ENCODE measurements around the gene PCDHGA12. TPM values are rescaled to one million over a fixed set of nuclear protein-coding genes. Genes with fewer than 3 reads are reported as not detected.
A peak's percentile ranks its signal among the peaks of the same experiment; 100 is the strongest.

The PCDHGA12 gene
- 9.3 and 10.2 TPM in 2 replicates for total RNA-seq (2013; cell fraction: nucleolus; rRNA removed)
- total RNA-seq (2014; rRNA removed) (0.38 and 0.79 TPM in 2 replicates), total RNA-seq (2014; rRNA removed; fragmentation: Illumina TruSeq; extraction: Trizol) (0.40 and 0.46 TPM in 2 replicates), total RNA-seq (2021) (0.46 and 0.72 TPM in 2 replicates), polyA plus RNA-seq (2011; rRNA removed) (0.04 TPM in 2 replicates), polyA plus RNA-seq (2014; fragmentation: Illumina TruSeq; extraction: Trizol) (0.11 and 0.18 TPM in 2 replicates), polyA plus RNA-seq (2014; fragmentation: Nextera tagmentation; extraction: Ambion mirVana) (not detected), polyA plus RNA-seq (2014; rRNA removed) (0.28 and 0.32 TPM in 2 replicates), polyA plus RNA-seq (2016; fragmentation: Nextera tagmentation; extraction: Ambion mirVana) (under 1 TPM; 0.16 to 0.48 TPM), polyA minus RNA-seq (2011; rRNA and poly(A)+ RNA removed) (0.46 and 0.66 TPM in 2 replicates), Bru-seq, nascent RNA (percentile 46 among the genes with signal in this experiment), BruChase-seq, experiment 1, labeled RNA remaining after a 6-hour chase (percentile 50 among the genes with signal in this experiment), BruChase-seq, experiment 2, labeled RNA remaining after a 2-hour chase (percentile 53 among the genes with signal in this experiment)
- polyA plus RNA-seq (2011; ENCODE audit: low read depth), result 0.17 TPM
- 0.07 and 0.10 TPM in 2 replicates for polyA plus RNA-seq (2011; cell fraction: cytosol; rRNA removed)
- polyA plus RNA-seq (2011; cell fraction: nucleus; rRNA removed), result 0.69 and 0.70 TPM in 2 replicates
- polyA plus RNA-seq (2012), result 0.26 and 0.36 TPM in 2 replicates
- polyA minus RNA-seq (2011; cell fraction: cytosol; rRNA and poly(A)+ RNA removed), result not detected in 2 replicates
- polyA minus RNA-seq (2011; cell fraction: nucleus; rRNA and poly(A)+ RNA removed), result 0.48 and 0.86 TPM in 2 replicates
- long read RNA-seq, experiment 1, result 0 reads
- long read RNA-seq, experiment 2, result 0 reads

DNA sequence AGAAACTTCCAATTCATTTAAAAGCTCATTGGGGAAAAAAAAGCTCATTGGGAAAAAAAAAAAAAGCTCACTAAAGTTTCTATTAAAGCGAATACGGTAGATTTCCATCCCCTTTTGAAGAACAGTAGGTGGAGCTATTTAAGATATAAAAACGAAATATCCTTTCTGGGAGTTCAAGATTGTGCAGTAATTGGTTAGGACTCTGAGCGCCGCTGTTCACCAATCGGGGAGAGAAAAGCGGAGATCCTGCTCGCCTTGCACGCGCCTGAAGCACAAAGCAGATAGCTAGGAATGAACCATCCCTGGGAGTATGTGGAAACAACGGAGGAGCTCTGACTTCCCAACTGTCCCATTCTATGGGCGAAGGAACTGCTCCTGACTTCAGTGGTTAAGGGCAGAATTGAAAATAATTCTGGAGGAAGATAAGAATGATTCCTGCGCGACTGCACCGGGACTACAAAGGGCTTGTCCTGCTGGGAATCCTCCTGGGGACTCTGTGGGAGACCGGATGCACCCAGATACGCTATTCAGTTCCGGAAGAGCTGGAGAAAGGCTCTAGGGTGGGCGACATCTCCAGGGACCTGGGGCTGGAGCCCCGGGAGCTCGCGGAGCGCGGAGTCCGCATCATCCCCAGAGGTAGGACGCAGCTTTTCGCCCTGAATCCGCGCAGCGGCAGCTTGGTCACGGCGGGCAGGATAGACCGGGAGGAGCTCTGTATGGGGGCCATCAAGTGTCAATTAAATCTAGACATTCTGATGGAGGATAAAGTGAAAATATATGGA is at the start of gene PCDHGA12:
PCDHGA12 (plus strand) TSS at position 176 of the 782 bp plus-strand sequence; CDS start at position 429, 253 bp downstream.
- peak; percentile 96 for ATAC-seq
- SMC1A ChIA-PET (ENCODE audit: uncharacterized antibody, unreplicated experiment), result interaction anchor here (0.5 to 2.8 kb wide), 23 partner anchors 8 to 133 kb away, joined by 3 to 20 read pairs (median 4); partner anchors contain the start of genes PCDHGA11, PCDHGB3, PCDHGB7 and PCDHGC3
- BruUV-seq (replicated peaks), result TSS peak; percentile 69

More for the DNA sequence above, at the start of gene PCDHGA12:
- intact Hi-C loops (cut with micrococcal nuclease; ENCODE audit: unreplicated experiment), result loop anchor here (1.0 kb wide), 2 partner anchors 82 to 94 kb away; no protein-coding TSS in a partner anchor
- Histone ChIP-seq H3K4me1 (ENCODE audit: control insufficient read depth, insufficient read depth, low read length) (no peaks in the 10 kb centered on the region; the same call in 1 of the 2 replicates), H3K27ac (ENCODE audit: control insufficient read depth, insufficient read depth) (no peak within 1 kb of the TSS), H3K4me2 (ENCODE audit: control insufficient read depth, insufficient read depth) (peak within 1 kb of the TSS; percentile 43), H3K79me2 (ENCODE audit: control insufficient read depth, insufficient read depth, low read length) (no peaks in the 10 kb centered on the region), H3K36me3 (ENCODE audit: control insufficient read depth in 2 of 2, insufficient read depth in 2 of 2, low read length in 1 of 2) (no peaks in the 10 kb centered on the region), H3K27me3 (replicated peaks in 1 of 2; ENCODE audit: control insufficient read depth in 2 of 2, insufficient read depth in 2 of 2, low read length in 1 of 2) (no peaks in the 10 kb centered on the region), H3K9ac (ENCODE audit: control insufficient read depth, insufficient read depth, low read length) (no peak within 1 kb of the TSS), H2AFZ (ENCODE audit: control insufficient read depth, low read depth, low read length) (peak within 1 kb of the TSS; percentile 81), H3K9me3 (replicated peaks; ENCODE audit: control insufficient read depth, insufficient read depth, low read length) (peaks cover 18% of the 10 kb centered on the region; the same call in 2 of the 3 replicates), H4K20me1 (ENCODE audit: control insufficient read depth, insufficient read depth) (no peaks in the 10 kb centered on the region), H3K4me3 (peak within 1 kb of the TSS; percentile 22; the same call in 1 of the 2 replicates)
- DNase-seq (ENCODE audit: low read depth, low spot score) (peak; percentile 37), FAIRE-seq (peak; percentile 94)
- in situ Hi-C loops (cut with MboI), result no loop called here
- CTCF ChIA-PET, result interaction anchor here (0.5 to 4.2 kb wide), 36 partner anchors 9 to 230 kb away, joined by 3 to 61 read pairs (median 6); partner anchors contain the start of genes PCDHGA10, PCDHGA11, PCDHGB3 and PCDHGB6
- POLR2A ChIA-PET, result interaction anchor here (0.8 kb wide), 1 partner anchor 95 kb away, joined by 3 read pairs; no protein-coding TSS in a partner anchor
- RAD21 ChIA-PET (ENCODE audit: unreplicated experiment), result interaction anchor here (1.0 to 1.9 kb wide), 13 partner anchors 8 to 167 kb away, joined by 3 to 21 read pairs (median 8); partner anchors contain the start of genes PCDHGA10, PCDHGA11, PCDHGB3 and PCDHGC5
- WGBS (ENCODE audit: insufficient coverage, insufficient replicate concordance, low lambda C conversion rate, missing lambda C conversion rate), result 33% methylated on average over 31 of the region's 33 CpGs
- 0 out of 2 replicates have a peak, but pooled peaks have one; percentile 14 for TF ChIP-seq IKZF1 (conservative IDR thresholded peaks at IDR 0.05)
- no peak for TF ChIP-seq WRNIP1 (IDR thresholded peaks at IDR 0.05; ENCODE audit: borderline replicate concordance, low read depth, low read length)
- 0 out of 2 replicates have a peak, but pooled peaks have one; percentile 25 for TF ChIP-seq YY1 (IDR thresholded peaks at IDR 0.05; ENCODE audit: low read depth, low read length)
- no peak for TF ChIP-seq HDGF (IDR thresholded peaks at IDR 0.05)
- peak; percentile 62 to 82 (median 68) for TF ChIP-seq CTCF (IDR thresholded peaks at IDR 0.05 in 2 of 3, conservative IDR thresholded peaks at IDR 0.05 in 1 of 3; ENCODE audit: control insufficient read depth in 2 of 3, extremely low read depth in 1 of 3, insufficient read depth in 1 of 3, low read depth in 3 of 3, low read length in 3 of 3)
- peak; percentile 56 for TF ChIP-seq RAD21 (IDR thresholded peaks at IDR 0.05; ENCODE audit: insufficient read depth, low read depth, low read length)
- 0 out of 4 replicates have a peak, but pooled peaks of 1 of the 2 experiments have one; percentile 37 for TF ChIP-seq BHLHE40 (IDR thresholded peaks at IDR 0.05; ENCODE audit: borderline replicate concordance in 1 of 2, low read depth in 2 of 2, low read length in 1 of 2)
- peak; percentile 7; the same call in 1 of the 2 replicates for TF ChIP-seq ZNF384 (IDR thresholded peaks at IDR 0.05; ENCODE audit: borderline replicate concordance, low read depth, low read length)
- TF ChIP-seq SMC3 (IDR thresholded peaks at IDR 0.05; ENCODE audit: borderline replicate concordance, low read length), result peak; percentile 61; the same call in 1 of the 2 replicates

Data from GM12878 (cell line).